HG03039 (cell line): ENCODE data around the gene TM4SF5.
A peak's percentile ranks its signal among the peaks of the same experiment; 100 is the strongest.

Experiments used
- ATAC-seq: cut with Tn5 transposase; IDR thresholded peaks from one replicate; pipeline ENCODE4 v1.9.1; 2021; ENCODE audit warnings: mild to moderate bottlenecking, moderate library complexity; ENCODE audit not compliant: unreplicated experiment

Gene TM4SF5

DNA sequence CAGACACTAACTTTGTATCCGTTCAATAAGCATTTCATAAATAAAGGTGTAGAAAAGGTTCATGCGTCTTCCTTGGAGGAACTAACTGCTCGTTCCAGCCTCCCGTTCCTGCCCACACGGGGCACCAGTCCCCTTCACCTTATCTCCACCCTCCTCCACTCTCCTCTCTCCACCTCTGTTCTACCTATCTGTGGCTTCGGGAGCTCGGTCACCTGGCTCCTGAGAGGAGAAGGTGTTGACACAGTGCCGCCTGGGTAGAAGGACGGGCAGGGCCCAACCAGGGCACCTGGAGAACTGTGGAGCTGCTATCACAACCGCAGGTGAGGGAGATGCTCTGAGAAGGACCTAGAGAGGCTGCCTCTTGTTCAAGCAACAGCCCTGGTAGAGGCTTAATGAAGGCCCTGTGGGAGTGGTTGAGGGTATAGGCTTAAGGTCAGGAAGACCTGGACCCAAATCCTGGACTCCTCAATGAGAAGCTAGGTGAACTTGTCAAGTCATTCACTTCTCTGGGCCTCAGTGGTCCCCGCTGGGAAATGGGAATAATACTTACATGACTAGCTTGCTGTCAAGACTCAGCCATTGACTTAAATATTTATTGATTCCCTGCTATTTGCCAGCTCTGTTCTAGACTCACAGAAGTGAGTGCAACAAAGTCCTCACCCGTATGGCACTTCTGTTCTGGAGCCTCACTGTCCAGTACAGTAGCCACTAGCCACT lies 51.8 kb downstream of the TM4SF5 start:
- ATAC-seq, result no peak

DNA sequence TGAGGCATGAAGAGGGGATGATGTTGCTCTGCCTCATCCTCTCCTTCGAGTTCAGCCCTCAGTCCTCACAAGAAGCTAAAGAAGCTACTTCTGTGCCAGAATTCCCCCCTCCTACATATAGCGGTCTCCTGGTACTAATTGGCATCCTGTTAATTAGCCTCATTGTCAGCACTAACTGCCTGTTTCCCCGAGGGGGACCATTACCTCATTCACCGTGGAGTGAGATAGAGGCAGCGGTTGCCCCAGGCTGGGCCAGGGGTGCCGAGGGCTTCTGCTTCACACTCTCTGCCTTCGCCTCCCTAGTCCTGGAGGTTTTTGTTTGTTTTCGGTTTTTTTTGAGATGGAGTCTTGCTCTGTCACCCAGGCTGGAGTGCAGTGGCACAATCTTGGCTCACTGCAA lies 55.7 kb downstream of the TM4SF5 start:
- ATAC-seq, result no peak

DNA sequence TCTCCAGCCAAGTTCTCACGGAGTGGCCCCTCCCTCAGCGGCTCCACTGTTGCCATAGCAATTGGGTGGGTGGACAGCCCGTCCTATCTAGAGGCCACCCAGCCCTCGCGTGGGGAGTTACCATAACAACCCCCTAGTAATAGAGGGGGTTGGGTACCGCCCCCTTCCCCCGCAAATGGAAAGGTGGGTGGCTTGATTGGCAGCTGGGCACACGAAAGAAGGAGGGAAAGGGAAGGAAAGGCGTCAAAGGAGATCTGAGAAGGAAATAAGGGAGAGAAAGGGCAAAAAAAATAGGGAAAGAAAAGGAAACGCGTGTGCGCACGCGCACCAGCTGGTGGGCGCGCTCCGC lies 61.1 kb downstream of the TM4SF5 start:
- ATAC-seq, result peak; percentile 7
